ENCODE results near the gene RRP12.

GRCh38 chr10:97320480-97321031 lies 80.6 kb downstream of the RRP12 start:
- TF ChIP-seq CTCF (IDR thresholded peaks at IDR 0.05; ENCODE audit: insufficient read depth, low read length) (no peak), POLR2AphosphoS5 (IDR thresholded peaks at IDR 0.05; ENCODE audit: low read depth) (no peak), SPI1 (IDR thresholded peaks at IDR 0.05; ENCODE audit: borderline replicate concordance, low read depth) (no peak), GABPA (IDR thresholded peaks at IDR 0.05; ENCODE audit: low read depth) (no peak), REST (IDR thresholded peaks at IDR 0.05; ENCODE audit: insufficient replicate concordance, low read depth) (no peak)
